HCT116 (cell line): Measurements from ENCODE around the gene CCR2.

Experiments
- EZH2phosphoT487 ChIP-seq: fragments of 200-600 bp; IDR thresholded peaks from 2 replicates; pipeline ENCODE4 v1.6.1; 2018; ENCODE audit warnings: antibody characterized with exemption, borderline replicate concordance
- TF ChIP-seq, protein P1 (sequence below): IDR thresholded peaks from 2 replicates; pipeline ENCODE4 v1.6.1; 2012
- TF ChIP-seq, protein P2 (sequence below), 3 experiments: fragments of 200-600 bp in 1 of 3; sonication (generic) in 1 of 3; IDR thresholded peaks in 2 of 3; conservative IDR thresholded peaks in 1 of 3; 2 replicates each; pipeline ENCODE4 v1.5.1; 2012 to 2017; ENCODE audit warnings: low read depth in 2 of 3, low read length in 2 of 3, antibody characterized with exemption in 1 of 3, borderline replicate concordance in 1 of 3, control low read depth in 1 of 3, mild to moderate bottlenecking in 1 of 3, mixed read lengths in 1 of 3, mixed run types in 1 of 3, moderate library complexity in 1 of 3; ENCODE audit not compliant: insufficient read depth in 1 of 3

DNA sequence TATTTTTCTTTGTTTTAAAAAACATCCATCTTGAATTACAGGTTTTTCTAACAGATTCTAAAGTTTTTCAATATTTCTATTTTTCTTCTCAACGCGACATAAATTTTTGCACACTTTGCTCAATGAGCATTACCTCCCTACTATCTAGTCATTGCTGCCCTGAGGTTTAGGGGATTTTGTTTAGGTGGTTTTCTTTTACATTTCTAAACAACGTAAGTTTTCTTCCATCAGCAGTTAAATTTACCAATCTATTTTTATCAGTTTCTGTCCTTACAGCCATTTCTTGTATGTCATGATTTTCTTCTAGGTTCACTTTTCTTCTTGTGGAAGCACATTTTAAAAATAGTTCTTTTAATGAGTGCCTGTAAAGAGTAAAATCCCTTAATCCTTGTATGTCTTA is 49.2 kb upstream of the CCR2 start:
- TF ChIP-seq, protein P1, sequence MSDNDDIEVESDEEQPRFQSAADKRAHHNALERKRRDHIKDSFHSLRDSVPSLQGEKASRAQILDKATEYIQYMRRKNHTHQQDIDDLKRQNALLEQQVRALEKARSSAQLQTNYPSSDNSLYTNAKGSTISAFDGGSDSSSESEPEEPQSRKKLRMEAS: no peak
- TF ChIP-seq, protein P2, sequence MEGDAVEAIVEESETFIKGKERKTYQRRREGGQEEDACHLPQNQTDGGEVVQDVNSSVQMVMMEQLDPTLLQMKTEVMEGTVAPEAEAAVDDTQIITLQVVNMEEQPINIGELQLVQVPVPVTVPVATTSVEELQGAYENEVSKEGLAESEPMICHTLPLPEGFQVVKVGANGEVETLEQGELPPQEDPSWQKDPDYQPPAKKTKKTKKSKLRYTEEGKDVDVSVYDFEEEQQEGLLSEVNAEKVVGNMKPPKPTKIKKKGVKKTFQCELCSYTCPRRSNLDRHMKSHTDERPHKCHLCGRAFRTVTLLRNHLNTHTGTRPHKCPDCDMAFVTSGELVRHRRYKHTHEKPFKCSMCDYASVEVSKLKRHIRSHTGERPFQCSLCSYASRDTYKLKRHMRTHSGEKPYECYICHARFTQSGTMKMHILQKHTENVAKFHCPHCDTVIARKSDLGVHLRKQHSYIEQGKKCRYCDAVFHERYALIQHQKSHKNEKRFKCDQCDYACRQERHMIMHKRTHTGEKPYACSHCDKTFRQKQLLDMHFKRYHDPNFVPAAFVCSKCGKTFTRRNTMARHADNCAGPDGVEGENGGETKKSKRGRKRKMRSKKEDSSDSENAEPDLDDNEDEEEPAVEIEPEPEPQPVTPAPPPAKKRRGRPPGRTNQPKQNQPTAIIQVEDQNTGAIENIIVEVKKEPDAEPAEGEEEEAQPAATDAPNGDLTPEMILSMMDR (IDR thresholded peaks at IDR 0.05 in 2 of 3, conservative IDR thresholded peaks at IDR 0.05 in 1 of 3; ENCODE audit: borderline replicate concordance in 1 of 3, insufficient read depth in 1 of 3, low read depth in 2 of 3, low read length in 2 of 3): no peak
- TF ChIP-seq EZH2phosphoT487: no peak
